Natural killer cell (primary cell): ENCODE results near the gene CCDC183. TPM values are rescaled to one million over a fixed set of nuclear protein-coding genes. Genes with fewer than 3 reads are reported as not detected.
"Not testable (repeated sequence)": the region's sequence is repeated elsewhere in the genome, so short reads cannot be mapped to it uniquely, and the experiment has no call there.

Experiments used
- ATAC-seq, 3 donors: fragments of 150-1000 bp in 2 of 3; fragments of 200-7000 bp in 1 of 3; cut with Tn5 transposase; 1 replicate in 1 of 3; 2 replicates in 2 of 3; pipeline ENCODE4 v1.10.0; 2021; ENCODE audit warnings: mild to moderate bottlenecking in 2 of 3, moderate library complexity in 2 of 3
- DNase-seq, 2 donors: peaks; one replicate each; pipeline versions ENCODE4 v3.0.0 to v3.0.0-alpha.2; 2013 to 2021; ENCODE audit warnings: mixed read lengths in 1 of 2
- H3K27ac ChIP-seq: one replicate; pipeline ENCODE4 v1.5.1; 2013; ENCODE audit warnings: mild to moderate bottlenecking, low read length
- H3K27me3 ChIP-seq: one replicate; pipeline ENCODE4 v1.6.1; 2013; ENCODE audit warnings: low read length; ENCODE audit not compliant: control insufficient read depth, insufficient read depth
- H3K36me3 ChIP-seq: one replicate; pipeline ENCODE4 v1.6.1; 2013; ENCODE audit warnings: low read length; ENCODE audit not compliant: control insufficient read depth, insufficient read depth
- H3K4me1 ChIP-seq: one replicate; pipeline ENCODE4 v1.6.1; 2013; ENCODE audit warnings: low read length; ENCODE audit not compliant: control insufficient read depth, insufficient read depth
- H3K4me3 ChIP-seq: one replicate; pipeline ENCODE4 v1.5.1; 2013; ENCODE audit warnings: low read length
- H3K9me3 ChIP-seq: one replicate; pipeline ENCODE4 v1.6.1; 2013; ENCODE audit warnings: low read length; ENCODE audit not compliant: control insufficient read depth, insufficient read depth
- H3K27ac Mint-ChIP-seq, 2 donors: one replicate each; pipeline ENCODE4 v1.8.0; 2022; ENCODE audit warnings: mild to moderate bottlenecking in 2 of 2, mixed read lengths in 2 of 2, moderate library complexity in 1 of 2
- H3K27me3 Mint-ChIP-seq, 2 donors: one replicate each; pipeline ENCODE4 v1.8.0; 2022; ENCODE audit warnings: low read depth in 2 of 2, mixed read lengths in 2 of 2
- H3K36me3 Mint-ChIP-seq: one replicate; pipeline ENCODE4 v1.8.0; 2022; ENCODE audit warnings: mixed read lengths
- H3K4me1 Mint-ChIP-seq, 2 donors: one replicate each; pipeline ENCODE4 v1.8.0; 2022; ENCODE audit warnings: mixed read lengths in 2 of 2
- H3K4me3 Mint-ChIP-seq: one replicate; pipeline ENCODE4 v1.8.0; 2022; ENCODE audit warnings: mild to moderate bottlenecking, moderate library complexity, mixed read lengths
- H3K9me3 Mint-ChIP-seq, 2 donors: one replicate each; pipeline ENCODE4 v1.8.0; 2022; ENCODE audit warnings: mixed read lengths in 2 of 2
- WGBS: methylation state at CpG from one replicate; pipeline ENCODE4 v1.1.7; 2013; ENCODE audit warnings: missing lambda C conversion rate; ENCODE audit not compliant: insufficient coverage; 5-methylcytosine and 5-hydroxymethylcytosine counted together
- intact Hi-C: fragments of 100-400 bp; cut with micrococcal nuclease; formaldehyde crosslinking; loops from one replicate; pipeline ENCODE4 v1.14.2; 2022
- total RNA-seq, 4 donors: library from RNA; stranded (reverse); fragments of 120-200 nt in 1 of 4; gene quantifications; one replicate each; pipeline versions ENCODE4 v1.2.3 to v1.2.4, GENCODE V29; 2013 to 2022
- TF ChIP-seq, protein P1 (sequence below): fragments of 200-600 bp; IDR thresholded peaks from one replicate; pipeline ENCODE4 v1.8.0; 2022; ENCODE audit warnings: antibody characterized with exemption

CCDC183 gene
- total RNA-seq, 3 donors from 2014 or later (not counting 1 experiment from before 2014, with no cell fraction given), result 0.56 to 0.75 (median 0.65) TPM

DNA sequence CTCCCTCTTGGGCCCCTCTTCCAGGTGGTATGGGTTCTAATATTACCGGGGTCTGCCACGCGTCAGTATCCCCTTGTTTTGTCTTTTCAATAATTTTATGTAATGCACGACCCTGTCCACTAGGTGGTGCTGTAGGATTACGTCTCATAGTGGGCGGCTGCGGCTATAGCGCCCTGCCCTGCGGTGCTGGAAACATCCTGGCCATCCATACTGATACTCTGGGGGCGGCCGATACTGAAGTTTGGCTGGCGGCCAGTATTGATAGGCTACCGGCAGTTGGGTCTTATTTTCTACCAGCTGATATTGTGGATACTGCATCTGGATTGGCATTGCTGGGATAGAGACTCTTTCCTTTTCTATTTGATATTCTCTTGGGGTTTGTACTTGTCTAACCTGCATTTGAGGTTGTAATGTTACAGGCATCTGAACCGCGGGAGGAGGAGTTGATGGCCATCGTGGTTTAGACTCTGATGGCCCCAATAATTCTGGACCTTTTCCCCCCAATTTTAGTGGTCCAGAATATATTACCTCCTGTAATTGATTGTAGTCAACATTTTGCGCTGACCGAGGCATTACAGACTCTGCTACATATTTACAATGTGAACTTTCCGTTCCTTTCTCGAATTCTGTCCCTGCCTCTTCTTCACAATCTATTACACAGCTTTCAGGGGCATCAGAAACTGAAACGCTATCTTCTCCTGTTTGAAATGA, 8.3 kb upstream of the CCDC183 start:
- TF ChIP-seq, protein P1, sequence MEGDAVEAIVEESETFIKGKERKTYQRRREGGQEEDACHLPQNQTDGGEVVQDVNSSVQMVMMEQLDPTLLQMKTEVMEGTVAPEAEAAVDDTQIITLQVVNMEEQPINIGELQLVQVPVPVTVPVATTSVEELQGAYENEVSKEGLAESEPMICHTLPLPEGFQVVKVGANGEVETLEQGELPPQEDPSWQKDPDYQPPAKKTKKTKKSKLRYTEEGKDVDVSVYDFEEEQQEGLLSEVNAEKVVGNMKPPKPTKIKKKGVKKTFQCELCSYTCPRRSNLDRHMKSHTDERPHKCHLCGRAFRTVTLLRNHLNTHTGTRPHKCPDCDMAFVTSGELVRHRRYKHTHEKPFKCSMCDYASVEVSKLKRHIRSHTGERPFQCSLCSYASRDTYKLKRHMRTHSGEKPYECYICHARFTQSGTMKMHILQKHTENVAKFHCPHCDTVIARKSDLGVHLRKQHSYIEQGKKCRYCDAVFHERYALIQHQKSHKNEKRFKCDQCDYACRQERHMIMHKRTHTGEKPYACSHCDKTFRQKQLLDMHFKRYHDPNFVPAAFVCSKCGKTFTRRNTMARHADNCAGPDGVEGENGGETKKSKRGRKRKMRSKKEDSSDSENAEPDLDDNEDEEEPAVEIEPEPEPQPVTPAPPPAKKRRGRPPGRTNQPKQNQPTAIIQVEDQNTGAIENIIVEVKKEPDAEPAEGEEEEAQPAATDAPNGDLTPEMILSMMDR, result peak; percentile 95
- H3K9me3 Mint-ChIP-seq, result no peaks in the 10 kb centered on the region
- H3K27me3 ChIP-seq, result no peaks in the 10 kb centered on the region
- ATAC-seq, result no peak
- no peaks in the 10 kb centered on the region for H3K9me3 ChIP-seq
- peaks cover 43% of the 10 kb centered on the region for H3K4me1 ChIP-seq
- peaks cover under 1% of the 10 kb centered on the region for H3K36me3 ChIP-seq
- peak; percentile 67 to 90 for DNase-seq
- peak overlapping the region; percentile 14 for H3K27ac ChIP-seq
- 22% methylated on average over 18 of the region's 21 CpGs for WGBS
- H3K4me3 ChIP-seq, result no peak overlapping the region
- H3K27ac Mint-ChIP-seq, result peak overlapping the region; percentile 91 to 96
- H3K4me3 Mint-ChIP-seq, result peak overlapping the region; percentile 85
- peaks cover 27 to 34% of the 10 kb centered on the region in 2 donors for H3K4me1 Mint-ChIP-seq
- H3K27me3 Mint-ChIP-seq, result peaks cover 0 to 4% of the 10 kb centered on the region in 2 donors
- intact Hi-C loops, result loop anchor here (1.0 to 5.0 kb wide), 2 partner anchors 54 to 247 kb away; partner anchors contain the start of gene AJM1
- no peaks in the 10 kb centered on the region for H3K36me3 Mint-ChIP-seq

DNA sequence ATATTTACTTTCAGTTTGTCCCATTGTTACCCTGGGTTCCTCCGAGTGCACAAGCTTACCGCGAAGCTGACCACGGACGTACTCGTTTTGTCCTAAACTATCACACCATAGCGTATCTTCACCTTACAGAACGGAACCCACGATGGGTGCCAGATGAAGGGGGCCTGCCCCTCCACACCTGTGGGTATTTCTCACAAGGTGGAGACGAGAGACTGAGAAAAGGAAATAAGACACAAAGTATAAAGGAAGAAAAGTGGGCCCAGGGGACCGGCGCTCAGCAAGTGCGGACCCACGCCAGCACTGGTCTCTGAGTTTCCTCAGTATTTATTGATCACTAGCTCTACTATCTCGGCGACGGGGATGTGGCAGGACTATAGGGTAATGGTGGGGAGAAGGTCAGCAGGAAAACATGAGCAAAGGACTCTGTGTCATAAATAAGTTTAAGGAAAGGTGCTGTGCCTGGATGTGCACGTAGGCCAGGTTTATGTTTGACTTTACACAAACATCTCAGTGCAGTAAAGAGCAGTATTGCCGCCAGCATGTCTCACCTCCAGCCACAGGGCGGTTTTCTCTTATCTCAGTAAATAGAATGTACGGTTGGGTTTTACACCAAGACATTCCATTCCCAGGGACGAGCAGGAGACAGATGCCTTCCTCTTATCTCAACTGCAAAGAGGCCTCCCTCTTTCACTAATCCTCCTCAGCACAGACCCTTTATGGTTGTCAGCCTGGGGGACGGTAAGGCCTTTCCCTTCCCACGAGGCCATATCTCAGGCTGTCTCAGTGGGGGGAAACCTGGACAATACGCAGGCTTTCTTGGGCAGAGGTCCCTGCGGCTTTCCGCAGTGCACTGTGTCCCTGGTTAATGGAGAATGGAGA, 7.3 kb upstream of the CCDC183 start:
- H3K4me1 Mint-ChIP-seq, result peaks cover 27 to 34% of the 10 kb centered on the region in 2 donors

DNA sequence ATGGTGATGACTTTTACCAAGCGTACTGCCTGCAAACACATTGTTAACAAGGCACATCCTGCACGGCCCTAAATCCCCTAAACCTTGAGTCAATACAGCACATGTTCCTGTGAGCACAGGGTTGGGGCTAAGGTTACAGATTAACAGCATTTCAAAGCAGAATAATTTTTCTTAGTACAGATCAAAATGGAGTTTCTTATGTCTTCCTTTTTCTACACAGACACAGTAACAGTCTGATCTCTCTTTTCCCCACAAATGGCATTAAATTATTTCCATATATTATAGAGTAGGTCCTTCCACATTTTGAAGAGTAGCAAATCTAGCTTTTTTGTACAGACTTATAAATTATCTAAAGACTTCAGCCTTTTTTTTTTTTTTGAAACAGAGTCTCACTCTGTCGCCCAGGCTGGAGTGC, 6.6 kb upstream of the CCDC183 start:
- Histone ChIP-seq H3K9me3 (no peaks in the 10 kb centered on the region), H3K36me3 (peaks cover 9% of the 10 kb centered on the region), H3K4me1 (peaks cover 43% of the 10 kb centered on the region), H3K27ac (peak overlapping the region; percentile 38), H3K4me3 (no peak overlapping the region), H3K27me3 (no peaks in the 10 kb centered on the region)
- no peaks in the 10 kb centered on the region for H3K9me3 Mint-ChIP-seq
- intact Hi-C loops, result loop anchor here (5.0 kb wide), 1 partner anchor 53 kb away; the partner anchor contains the start of gene AJM1
- H3K4me1 Mint-ChIP-seq, result peaks cover 27 to 34% of the 10 kb centered on the region in 2 donors
- no peak for ATAC-seq
- H3K27ac Mint-ChIP-seq, result peak overlapping the region; percentile 91 to 96
- H3K36me3 Mint-ChIP-seq, result no peaks in the 10 kb centered on the region
- peaks cover 0 to 4% of the 10 kb centered on the region in 2 donors for H3K27me3 Mint-ChIP-seq
- TF ChIP-seq, protein P1, result no peak
- no peak for DNase-seq
- H3K4me3 Mint-ChIP-seq, result no peak overlapping the region
- WGBS, result 94% methylated on average over 3 of the region's 3 CpGs

More for the DNA sequence above, 7.3 kb upstream of the CCDC183 start:
- H3K9me3 ChIP-seq, H3K36me3 Mint-ChIP-seq, H3K4me3 ChIP-seq, ATAC-seq, H3K27me3 Mint-ChIP-seq, H3K9me3 Mint-ChIP-seq, H3K27me3 ChIP-seq, H3K36me3 ChIP-seq: not testable (repeated sequence)
- WGBS, result 56% methylated on average over 25 of the region's 27 CpGs
- Histone ChIP-seq H3K27ac (peak overlapping the region; percentile 38), H3K4me1 (peaks cover 43% of the 10 kb centered on the region)
- peak overlapping the region; percentile 91 to 96 for H3K27ac Mint-ChIP-seq
- intact Hi-C loops, result loop anchor here (1.0 to 5.0 kb wide), 2 partner anchors 53 to 246 kb away; partner anchors contain the start of gene AJM1
- peak; percentile 28 to 35 for DNase-seq
- H3K4me3 Mint-ChIP-seq, result peak overlapping the region; percentile 85
